SK-N-SH treated with all-trans-retinoic acid at 6 μM for 48 hours (cell line): ENCODE measurements around the gene TRIM13.
"Not testable (repeated sequence)": the region's sequence is repeated elsewhere in the genome, so short reads cannot be mapped to it uniquely, and the experiment has no call there.

Experiments used
- ATAC-seq: fragments of 200-7000 bp; cut with Tn5 transposase; 3 replicates; pipeline ENCODE4 v1.9.1; 2020; ENCODE audit warnings: mild to moderate bottlenecking, moderate library complexity
- ARNTL ChIP-seq: fragments of 450-650 bp; formaldehyde crosslinking; IDR thresholded peaks from 2 replicates; pipeline ENCODE4 v1.5.0; 2020; ENCODE audit warnings: low read depth, mild to moderate bottlenecking, moderate library complexity, borderline replicate concordance
- BACH2 ChIP-seq: fragments of 250-450 bp; sonication (Bioruptor Pico); IDR thresholded peaks from 2 replicates; pipeline ENCODE4 v1.9.0; 2021; ENCODE audit warnings: mild to moderate bottlenecking, borderline replicate concordance
- CSDC2 ChIP-seq: fragments of 250-450 bp; sonication (Bioruptor Pico); IDR thresholded peaks from 2 replicates; pipeline ENCODE4 v1.5.0; 2020; ENCODE audit warnings: mild to moderate bottlenecking, moderate library complexity
- GLIS3 ChIP-seq: fragments of 250-450 bp; sonication (Bioruptor Pico); IDR thresholded peaks from 2 replicates; pipeline ENCODE4 v1.5.0; 2020; ENCODE audit warnings: mild to moderate bottlenecking, moderate library complexity
- OSR1 ChIP-seq: fragments of 250-450 bp; sonication (Bioruptor Pico); IDR thresholded peaks from 2 replicates; pipeline ENCODE4 v1.8.0; 2022; ENCODE audit warnings: moderate library complexity, mild to moderate bottlenecking, inconsistent platforms
- POU6F1 ChIP-seq: fragments of 250-450 bp; sonication (Bioruptor Pico); IDR thresholded peaks from 2 replicates; pipeline ENCODE4 v1.8.0; 2021; ENCODE audit warnings: low read depth, mild to moderate bottlenecking, moderate library complexity, borderline replicate concordance
- RARB ChIP-seq: fragments of 250-450 bp; sonication (Bioruptor Pico); IDR thresholded peaks from 2 replicates; pipeline ENCODE4 v1.8.0; 2021; ENCODE audit warnings: mild to moderate bottlenecking, moderate library complexity
- TCF4 ChIP-seq: fragments of 250-450 bp; sonication (Bioruptor Pico); IDR thresholded peaks from 2 replicates; pipeline ENCODE4 v1.8.0; 2021; ENCODE audit warnings: mild to moderate bottlenecking, moderate library complexity, borderline replicate concordance
- TOX ChIP-seq: fragments of 250-450 bp; sonication (Bioruptor Pico); IDR thresholded peaks from 2 replicates; pipeline ENCODE4 v1.8.0; 2021; ENCODE audit warnings: mild to moderate bottlenecking, moderate library complexity, borderline replicate concordance
- TSHZ2 ChIP-seq: fragments of 250-450 bp; sonication (Bioruptor Pico); IDR thresholded peaks from 2 replicates; pipeline ENCODE4 v1.5.0; 2020; ENCODE audit warnings: mild to moderate bottlenecking, moderate library complexity
- ZFP30 ChIP-seq: fragments of 450-650 bp; formaldehyde crosslinking; IDR thresholded peaks from 2 replicates; pipeline ENCODE4 v1.5.0; 2022; ENCODE audit warnings: mild to moderate bottlenecking, moderate library complexity
- ZNF565 ChIP-seq: fragments of 450-650 bp; formaldehyde crosslinking; conservative IDR thresholded peaks from 2 replicates; pipeline ENCODE4 v1.5.0; 2020; ENCODE audit warnings: low read depth, mild to moderate bottlenecking, moderate library complexity
- ZNF70 ChIP-seq: fragments of 450-650 bp; formaldehyde crosslinking; IDR thresholded peaks from 2 replicates; pipeline ENCODE4 v1.5.0; 2020; ENCODE audit warnings: mild to moderate bottlenecking, moderate library complexity
- ZNF8 ChIP-seq: fragments of 450-650 bp; formaldehyde crosslinking; IDR thresholded peaks from 2 replicates; pipeline ENCODE4 v1.5.0; 2020; ENCODE audit warnings: mild to moderate bottlenecking, moderate library complexity
- TF ChIP-seq, protein P1 (sequence below): fragments of 250-450 bp; sonication (Bioruptor Pico); IDR thresholded peaks from 2 replicates; pipeline ENCODE4 v1.5.1; 2021; ENCODE audit warnings: mild to moderate bottlenecking, moderate library complexity
- TF ChIP-seq, protein P2 (sequence below): fragments of 250-450 bp; sonication (Bioruptor Pico); IDR thresholded peaks from 2 replicates; pipeline ENCODE4 v1.5.1; 2020; ENCODE audit warnings: low read depth, mild to moderate bottlenecking, moderate library complexity

Gene TRIM13

GRCh38 chr13:49980266-49980665, 16.6 kb upstream of the TRIM13 start:
- TF ChIP-seq ZNF70 (no peak), RARB (no peak), TCF4 (CRISPR knock-in tag) (no peak), POU6F1 (no peak), TSHZ2 (CRISPR knock-in tag) (no peak), ARNTL (CRISPR knock-in tag) (no peak), OSR1 (CRISPR knock-in tag) (no peak)
- ATAC-seq: no peak

- ATAC-seq: no peak
- no peak for TF ChIP-seq ZNF565 (CRISPR knock-in tag)
- TF ChIP-seq GLIS3: no peak
- TF ChIP-seq, protein P1, sequence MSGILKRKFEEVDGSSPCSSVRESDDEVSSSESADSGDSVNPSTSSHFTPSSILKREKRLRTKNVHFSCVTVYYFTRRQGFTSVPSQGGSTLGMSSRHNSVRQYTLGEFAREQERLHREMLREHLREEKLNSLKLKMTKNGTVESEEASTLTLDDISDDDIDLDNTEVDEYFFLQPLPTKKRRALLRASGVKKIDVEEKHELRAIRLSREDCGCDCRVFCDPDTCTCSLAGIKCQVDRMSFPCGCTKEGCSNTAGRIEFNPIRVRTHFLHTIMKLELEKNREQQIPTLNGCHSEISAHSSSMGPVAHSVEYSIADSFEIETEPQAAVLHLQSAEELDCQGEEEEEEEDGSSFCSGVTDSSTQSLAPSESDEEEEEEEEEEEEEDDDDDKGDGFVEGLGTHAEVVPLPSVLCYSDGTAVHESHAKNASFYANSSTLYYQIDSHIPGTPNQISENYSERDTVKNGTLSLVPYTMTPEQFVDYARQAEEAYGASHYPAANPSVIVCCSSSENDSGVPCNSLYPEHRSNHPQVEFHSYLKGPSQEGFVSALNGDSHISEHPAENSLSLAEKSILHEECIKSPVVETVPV: no peak
- TF ChIP-seq BACH2 (CRISPR knock-in tag): no peak
- TF ChIP-seq, protein P2, sequence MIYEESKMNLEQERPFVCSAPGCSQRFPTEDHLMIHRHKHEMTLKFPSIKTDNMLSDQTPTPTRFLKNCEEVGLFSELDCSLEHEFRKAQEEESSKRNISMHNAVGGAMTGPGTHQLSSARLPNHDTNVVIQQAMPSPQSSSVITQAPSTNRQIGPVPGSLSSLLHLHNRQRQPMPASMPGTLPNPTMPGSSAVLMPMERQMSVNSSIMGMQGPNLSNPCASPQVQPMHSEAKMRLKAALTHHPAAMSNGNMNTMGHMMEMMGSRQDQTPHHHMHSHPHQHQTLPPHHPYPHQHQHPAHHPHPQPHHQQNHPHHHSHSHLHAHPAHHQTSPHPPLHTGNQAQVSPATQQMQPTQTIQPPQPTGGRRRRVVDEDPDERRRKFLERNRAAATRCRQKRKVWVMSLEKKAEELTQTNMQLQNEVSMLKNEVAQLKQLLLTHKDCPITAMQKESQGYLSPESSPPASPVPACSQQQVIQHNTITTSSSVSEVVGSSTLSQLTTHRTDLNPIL: no peak
- TF ChIP-seq ZFP30 (CRISPR knock-in tag): no peak
- no peak for TF ChIP-seq TOX (CRISPR knock-in tag)
- no peak for TF ChIP-seq ZNF8 (CRISPR knock-in tag)
- TF ChIP-seq ZNF70: no peak
- TF ChIP-seq CSDC2 (CRISPR knock-in tag): no peak
- TF ChIP-seq, all 23 proteins: peak for 0
Observed at GRCh38 chr13:49985129-49985528, 11.7 kb upstream of the TRIM13 start.

DNA sequence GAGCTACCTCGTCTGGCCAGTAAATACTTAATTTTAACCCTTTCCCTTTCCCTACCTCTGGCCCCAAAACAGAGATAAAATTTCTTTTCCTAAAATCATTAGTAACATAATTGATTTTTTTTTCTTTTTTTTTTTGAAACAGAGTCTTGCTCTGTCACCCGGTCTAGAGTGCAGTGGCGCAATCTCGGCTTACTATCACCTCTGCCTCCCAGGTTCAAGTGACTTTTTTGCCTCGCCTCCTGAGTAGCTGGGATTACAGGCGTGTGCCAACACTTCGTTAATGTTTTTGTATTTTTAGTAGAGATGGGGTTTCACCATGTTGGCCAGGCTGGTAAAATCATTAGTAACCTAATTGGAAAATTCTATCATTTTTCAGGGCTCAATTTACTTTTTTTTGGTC, 10.4 kb upstream of the TRIM13 start:
- ATAC-seq: no peak
- TF ChIP-seq ZNF70: no peak
- TF ChIP-seq TCF4 (CRISPR knock-in tag): no peak
- TF ChIP-seq ZNF8 (CRISPR knock-in tag): no peak
- no peak for TF ChIP-seq POU6F1
- TF ChIP-seq TSHZ2 (CRISPR knock-in tag): no peak
- TF ChIP-seq GLIS3: no peak
- no peak for TF ChIP-seq TOX (CRISPR knock-in tag)
- TF ChIP-seq, all 23 proteins: peak for 0

DNA sequence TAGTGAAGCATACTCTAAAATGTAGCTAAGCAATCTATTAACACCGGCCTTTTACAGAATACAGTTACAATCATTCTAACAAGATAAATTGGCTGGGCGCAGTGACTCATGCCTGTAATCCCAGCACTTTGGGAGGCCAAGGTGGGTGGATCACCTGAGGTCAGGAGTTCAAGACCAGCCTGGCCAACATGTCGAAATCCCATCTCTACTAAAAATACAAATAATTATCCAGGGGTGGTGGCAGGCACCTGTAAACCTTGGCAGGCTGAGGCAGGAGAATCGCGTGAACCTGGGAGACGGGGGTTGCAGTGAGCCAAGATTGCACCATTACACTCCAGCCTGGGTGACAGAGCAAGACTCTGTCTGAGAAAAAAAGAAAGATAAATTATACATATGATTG, 6.2 kb upstream of the TRIM13 start:
- ATAC-seq: not testable (repeated sequence)
